HAP-1 (cell line): Measurements from ENCODE around the gene RASSF3.
A peak's percentile ranks its signal among the peaks of the same experiment; 100 is the strongest.

Source experiments
- DNase-seq, 2 experiments: peaks; one replicate each; pipeline ENCODE4 v3.0.0-alpha.2; 2016 to 2020; ENCODE audit warnings: low spot score in 2 of 2
- H3K27me3 ChIP-seq: fragments of 250-450 bp; sonication (Bioruptor Pico); 2 replicates; pipeline ENCODE4 v1.5.1; 2020; ENCODE audit warnings: low read depth, mild to moderate bottlenecking, moderate library complexity
- H3K36me3 ChIP-seq: fragments of 250-450 bp; sonication (Bioruptor Pico); replicated peaks from 2 replicates; pipeline ENCODE4 v1.5.1; 2020; ENCODE audit warnings: mild to moderate bottlenecking
- H3K4me1 ChIP-seq: fragments of 250-450 bp; sonication (Bioruptor Pico); 2 replicates; pipeline ENCODE4 v1.5.1; 2020; ENCODE audit warnings: mild to moderate bottlenecking
- H3K4me3 ChIP-seq: fragments of 250-450 bp; sonication (Bioruptor Pico); 2 replicates; pipeline ENCODE4 v1.5.1; 2020; ENCODE audit warnings: mild to moderate bottlenecking, moderate library complexity
- H3K9me3 ChIP-seq: fragments of 250-450 bp; sonication (Bioruptor Pico); 2 replicates; pipeline ENCODE4 v1.5.1; 2020; ENCODE audit warnings: mild to moderate bottlenecking, moderate library complexity
- in situ Hi-C: fragments of 300-500 bp; cut with MboI; formaldehyde crosslinking; loops from 3 replicates; pipeline ENCODE4 v1.14.3; 2020; ENCODE audit warnings: low sequenced_read_pairs, inconsistent platforms, mixed read lengths

The RASSF3 gene

DNA sequence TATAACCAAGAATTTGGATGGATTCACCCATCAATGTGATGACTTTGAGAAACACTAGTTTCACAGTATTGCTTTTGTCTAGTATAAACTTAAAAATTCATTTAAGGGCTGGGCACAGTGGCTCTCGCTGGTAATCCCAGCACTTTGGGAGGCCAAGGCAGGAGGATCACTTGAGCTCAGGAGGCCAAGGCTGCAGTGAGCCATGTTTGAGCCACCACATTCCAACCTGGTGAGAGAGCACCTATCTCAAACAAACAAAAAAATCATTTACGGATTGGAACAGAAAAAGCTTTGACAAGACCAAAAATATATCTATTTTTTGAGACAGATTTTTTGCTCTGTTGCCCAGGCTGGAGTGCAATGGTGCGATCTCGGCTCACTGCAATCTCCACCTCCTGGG is 121.4 kb downstream of the RASSF3 start:
- no peaks in the 10 kb centered on the region for H3K9me3 ChIP-seq
- H3K4me3 ChIP-seq = no peak overlapping the region
- in situ Hi-C loops = no loop called here
- no peaks in the 10 kb centered on the region for H3K27me3 ChIP-seq
- peaks cover 29% of the 10 kb centered on the region for H3K36me3 ChIP-seq
- no peak for DNase-seq
- no peaks in the 10 kb centered on the region for H3K4me1 ChIP-seq

DNA sequence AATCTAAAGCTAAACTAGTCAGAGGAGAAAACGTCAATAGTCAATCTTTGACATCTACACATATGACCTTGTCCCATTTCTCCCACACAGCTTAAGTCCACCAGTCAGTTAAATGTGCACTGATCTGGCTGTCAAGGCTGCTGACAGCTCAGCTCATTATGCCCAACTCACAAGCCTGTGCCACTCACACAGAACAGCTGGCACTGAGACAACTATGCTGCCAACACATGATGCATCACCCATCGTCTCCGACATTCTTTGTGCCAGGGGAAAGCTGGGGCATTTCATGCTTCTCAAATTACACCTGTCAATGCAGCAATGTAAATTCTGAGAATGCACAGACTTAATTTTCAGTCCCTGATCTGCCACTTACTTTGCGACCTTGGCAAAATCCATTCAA is 123.6 kb downstream of the RASSF3 start:
- Histone ChIP-seq H3K4me1 (no peaks in the 10 kb centered on the region), H3K27me3 (no peaks in the 10 kb centered on the region), H3K9me3 (no peaks in the 10 kb centered on the region), H3K4me3 (no peak overlapping the region), H3K36me3 (peaks cover 20% of the 10 kb centered on the region)
- DNase-seq = no peak
- in situ Hi-C loops = no loop called here

DNA sequence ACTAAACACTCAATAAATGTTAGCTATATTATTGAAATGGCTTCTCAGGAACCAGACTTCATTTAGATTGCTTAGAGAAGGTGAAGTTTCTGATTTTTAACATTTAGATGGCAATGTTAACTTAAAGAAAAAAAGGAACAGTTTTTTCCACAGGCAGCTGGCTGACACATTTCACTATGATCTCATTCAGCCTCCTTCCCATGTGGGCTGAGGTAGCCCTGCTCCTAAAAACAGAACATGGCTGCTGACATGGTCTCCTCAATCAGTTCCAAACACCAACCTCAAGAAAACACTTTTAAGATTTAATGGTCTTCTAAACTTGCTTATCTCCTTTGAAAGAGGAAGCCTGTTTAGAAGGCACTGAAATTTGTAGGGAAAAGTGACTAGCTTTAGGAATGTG is 125.1 kb downstream of the RASSF3 start:
- Histone ChIP-seq H3K36me3 (peaks cover 23% of the 10 kb centered on the region), H3K4me1 (no peaks in the 10 kb centered on the region), H3K4me3 (no peak overlapping the region), H3K27me3 (no peaks in the 10 kb centered on the region), H3K9me3 (no peaks in the 10 kb centered on the region)
- in situ Hi-C loops = no loop called here
- DNase-seq = no peak

DNA sequence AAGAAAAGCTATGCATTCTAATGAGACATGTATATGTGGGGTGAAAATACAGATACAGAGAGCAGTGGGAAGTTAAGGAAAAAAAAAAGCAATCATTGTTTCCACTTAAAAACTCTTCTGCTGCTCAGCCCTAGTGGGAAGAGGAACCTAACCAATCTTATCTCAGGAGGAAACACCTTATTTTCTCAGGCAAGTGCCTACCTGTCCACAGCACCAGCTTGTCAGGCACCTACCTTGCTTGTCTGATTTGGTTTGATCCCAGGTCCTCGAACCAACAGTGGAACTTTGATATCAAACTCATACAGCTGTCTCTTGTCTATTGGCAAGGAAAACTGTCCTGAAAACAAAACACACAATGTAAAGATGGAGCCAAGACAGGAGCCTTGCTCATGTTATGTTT is 126.5 kb downstream of the RASSF3 start:
- Histone ChIP-seq H3K4me3 (no peak overlapping the region), H3K27me3 (no peaks in the 10 kb centered on the region), H3K9me3 (no peaks in the 10 kb centered on the region), H3K36me3 (peaks cover 31% of the 10 kb centered on the region), H3K4me1 (no peaks in the 10 kb centered on the region)
- DNase-seq = no peak
- in situ Hi-C loops = no loop called here

DNA sequence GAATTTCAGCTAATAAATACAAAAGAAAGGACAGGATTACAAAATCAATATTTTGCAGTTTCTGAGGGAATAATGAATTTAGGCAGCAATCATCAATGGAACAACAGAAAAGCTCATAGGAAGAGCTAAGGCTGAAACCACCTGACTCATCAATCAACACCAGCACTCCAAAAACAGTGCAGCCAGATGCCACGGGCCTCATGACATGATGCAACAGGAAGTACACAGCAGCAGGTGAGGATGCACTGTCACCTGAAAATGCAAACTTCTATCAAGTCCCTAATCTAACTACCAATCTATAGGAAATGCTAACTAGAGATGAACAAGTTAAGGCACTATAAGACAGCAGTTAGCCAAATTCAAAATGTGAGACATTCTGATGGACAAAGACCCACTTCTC is 127.2 kb downstream of the RASSF3 start:
- in situ Hi-C loops = no loop called here

DNA sequence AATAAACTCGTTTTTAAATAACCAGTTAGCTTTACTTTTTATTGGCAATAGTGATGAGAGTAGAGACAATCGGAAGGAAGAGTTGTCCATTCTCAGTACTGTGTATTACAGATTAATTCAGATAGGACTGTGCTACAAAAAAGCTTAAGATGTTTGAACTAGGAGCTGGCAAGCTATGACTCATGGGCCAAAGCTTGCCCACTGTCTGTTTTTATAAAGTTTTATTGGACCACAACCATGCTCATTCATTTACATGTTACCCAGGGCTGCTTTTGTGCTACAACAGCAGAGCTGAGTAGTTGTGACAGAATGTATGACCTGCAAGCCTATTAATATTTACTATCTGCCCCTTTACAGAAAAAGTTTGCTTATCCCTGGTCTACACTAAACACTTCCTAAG is 129.5 kb downstream of the RASSF3 start:
- DNase-seq = no peak
- in situ Hi-C loops = no loop called here

More for the DNA sequence above, 127.2 kb downstream of the RASSF3 start:
- peaks cover 33% of the 10 kb centered on the region for H3K36me3 ChIP-seq
- no peak overlapping the region for H3K4me3 ChIP-seq
- no peaks in the 10 kb centered on the region for H3K27me3 ChIP-seq
- no peaks in the 10 kb centered on the region for H3K4me1 ChIP-seq
- no peak for DNase-seq
- no peaks in the 10 kb centered on the region for H3K9me3 ChIP-seq

DNA sequence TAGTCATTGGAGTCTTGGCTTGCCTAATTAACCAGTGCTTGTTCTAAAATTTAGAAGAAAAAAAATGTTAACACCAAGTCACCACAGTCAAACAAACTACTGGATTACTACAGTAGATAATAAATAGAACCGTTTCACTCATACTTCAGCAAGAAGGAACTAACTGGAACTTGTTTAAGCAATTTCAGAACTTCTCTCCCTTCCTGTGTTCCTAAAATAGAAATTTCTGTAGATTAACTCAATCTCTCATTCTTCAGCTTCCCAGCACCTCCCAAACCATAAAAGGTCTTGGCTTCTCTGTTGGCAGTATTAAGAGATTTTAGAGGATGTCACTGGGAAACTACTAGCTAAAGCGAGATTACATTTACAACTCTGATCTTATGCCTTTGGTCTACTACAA is 130.4 kb downstream of the RASSF3 start:
- Histone ChIP-seq H3K4me3 (no peak overlapping the region), H3K9me3 (no peaks in the 10 kb centered on the region), H3K36me3 (peaks cover 46% of the 10 kb centered on the region), H3K27me3 (no peaks in the 10 kb centered on the region), H3K4me1 (peaks cover 4% of the 10 kb centered on the region)
- in situ Hi-C loops = no loop called here
- DNase-seq = no peak

More for the DNA sequence above, 129.5 kb downstream of the RASSF3 start:
- Histone ChIP-seq H3K4me3 (no peak overlapping the region), H3K36me3 (peaks cover 45% of the 10 kb centered on the region), H3K27me3 (no peaks in the 10 kb centered on the region), H3K9me3 (no peaks in the 10 kb centered on the region), H3K4me1 (peaks cover 3% of the 10 kb centered on the region)

DNA sequence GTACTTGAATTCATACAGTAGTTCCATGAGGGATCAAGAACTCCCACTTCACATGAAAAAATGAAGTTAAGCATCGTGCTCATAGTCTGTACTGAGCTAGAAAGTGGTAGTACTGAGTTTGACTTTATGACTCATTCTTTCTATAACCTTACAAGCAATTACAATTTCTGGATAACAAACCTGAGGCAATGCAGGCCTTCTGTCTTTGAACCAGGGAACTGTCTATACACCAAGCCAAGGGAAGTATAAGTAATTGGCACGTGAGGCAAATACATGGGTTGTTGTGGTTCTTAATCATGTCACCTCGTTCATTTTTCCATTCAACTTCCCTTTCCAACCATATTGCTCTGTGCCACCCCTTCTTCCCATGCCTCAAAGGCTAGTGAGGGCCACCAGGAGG is 132.1 kb downstream of the RASSF3 start:
- no peaks in the 10 kb centered on the region for H3K27me3 ChIP-seq
- H3K4me3 ChIP-seq = no peak overlapping the region
- peaks cover 6% of the 10 kb centered on the region for H3K4me1 ChIP-seq
- peaks cover 41% of the 10 kb centered on the region for H3K36me3 ChIP-seq
- in situ Hi-C loops = no loop called here
- no peak for DNase-seq
- no peaks in the 10 kb centered on the region for H3K9me3 ChIP-seq

DNA sequence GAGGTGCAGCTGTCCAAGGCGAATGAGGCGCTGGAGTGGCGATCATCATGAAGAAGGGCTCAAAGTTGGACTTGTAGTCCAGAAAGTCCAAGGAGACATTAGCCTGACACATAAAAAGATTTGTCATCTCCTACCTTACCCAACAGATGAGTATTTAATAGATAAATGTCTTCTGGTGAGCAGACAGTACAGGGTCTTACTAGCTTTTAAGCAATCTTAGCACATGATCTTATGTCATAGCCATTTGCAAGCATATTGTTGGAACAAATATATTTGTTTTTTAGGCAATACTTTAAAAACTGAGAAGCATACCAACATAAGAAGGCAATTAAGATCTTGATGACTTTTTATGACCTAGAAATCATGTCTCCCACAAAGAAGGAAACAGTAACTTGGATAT is 132.9 kb downstream of the RASSF3 start:
- H3K9me3 ChIP-seq = no peaks in the 10 kb centered on the region
- in situ Hi-C loops = no loop called here
- H3K36me3 ChIP-seq = peaks cover 41% of the 10 kb centered on the region
- H3K4me1 ChIP-seq = peaks cover 6% of the 10 kb centered on the region
- H3K27me3 ChIP-seq = no peaks in the 10 kb centered on the region
- no peak overlapping the region for H3K4me3 ChIP-seq
- no peak for DNase-seq

DNA sequence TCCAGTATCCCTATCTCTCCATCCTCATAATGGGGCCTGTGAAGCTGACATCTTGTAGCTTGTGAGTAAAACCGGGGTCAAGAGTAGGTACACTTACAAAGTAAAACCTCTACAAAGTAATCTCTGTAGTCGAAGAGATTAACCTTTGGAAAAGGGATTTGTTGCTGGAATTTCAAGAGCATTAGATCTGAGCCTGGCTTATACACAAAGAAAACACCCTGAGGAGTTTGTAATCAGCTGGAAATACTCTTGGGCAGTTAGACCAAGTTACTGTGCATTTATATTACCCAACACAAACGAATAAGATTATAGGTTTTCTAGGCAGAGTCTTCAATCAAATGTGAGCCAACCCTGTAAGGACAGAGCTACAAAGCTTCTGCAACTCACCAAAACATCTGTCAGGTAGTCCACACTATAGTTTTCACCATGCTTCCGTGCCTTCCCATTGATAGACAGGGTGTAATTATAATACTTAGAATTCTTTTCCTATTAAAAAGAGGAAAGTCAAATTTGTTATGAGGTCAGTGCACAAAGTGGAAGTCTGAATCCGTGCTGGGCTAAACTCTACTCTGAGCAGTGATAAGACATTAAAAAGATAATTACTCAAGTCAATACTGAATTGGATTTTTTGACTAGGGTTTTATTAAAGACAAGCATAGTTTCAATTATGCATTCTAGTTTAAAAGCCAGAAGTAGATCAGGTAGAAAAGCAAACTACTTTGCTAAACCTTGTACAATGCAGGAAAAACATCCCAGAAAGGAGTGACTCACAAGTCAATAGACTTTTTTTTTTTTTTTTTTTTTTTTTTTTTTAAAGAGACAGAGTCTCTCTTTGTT is 134.3 kb downstream of the RASSF3 start:
- H3K4me3 ChIP-seq = no peak overlapping the region
- H3K36me3 ChIP-seq = peaks cover 41% of the 10 kb centered on the region
- in situ Hi-C loops = no loop called here

DNA sequence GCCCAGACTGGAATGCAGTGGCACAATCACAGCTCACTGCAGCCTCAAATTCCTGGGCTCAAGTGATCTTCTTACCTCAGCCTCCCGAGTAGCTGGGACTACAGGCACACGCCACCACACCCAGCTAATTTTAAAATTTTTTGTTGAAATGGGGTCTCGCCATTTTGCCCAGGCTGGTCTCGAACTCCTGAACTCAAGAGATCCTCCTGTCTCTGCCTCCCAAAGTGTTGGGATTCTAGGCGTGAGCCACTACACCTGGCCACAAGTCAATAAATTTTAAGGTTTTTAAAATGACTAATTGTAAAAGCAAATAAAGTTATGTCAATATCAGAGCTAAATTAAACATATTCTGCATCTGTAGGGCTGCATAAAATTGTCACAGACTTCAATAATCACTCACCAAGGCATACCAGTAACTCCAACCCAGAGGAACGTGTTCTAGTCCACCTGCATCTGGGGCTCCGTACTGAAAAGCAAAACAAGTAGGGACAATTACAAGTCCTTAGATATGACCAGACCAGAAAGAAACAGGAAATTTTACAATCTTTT is 135.0 kb downstream of the RASSF3 start:
- Histone ChIP-seq H3K4me3 (no peak overlapping the region), H3K9me3 (no peaks in the 10 kb centered on the region), H3K27me3 (no peaks in the 10 kb centered on the region), H3K36me3 (peaks cover 37% of the 10 kb centered on the region), H3K4me1 (peaks cover 6% of the 10 kb centered on the region)
- in situ Hi-C loops = no loop called here
- DNase-seq = no peak

More for the DNA sequence above, 134.3 kb downstream of the RASSF3 start:
- H3K27me3 ChIP-seq = no peaks in the 10 kb centered on the region
- peaks cover 6% of the 10 kb centered on the region for H3K4me1 ChIP-seq
- peak in 1 of 2 experiments; percentile 26 for DNase-seq
- H3K9me3 ChIP-seq = no peaks in the 10 kb centered on the region

DNA sequence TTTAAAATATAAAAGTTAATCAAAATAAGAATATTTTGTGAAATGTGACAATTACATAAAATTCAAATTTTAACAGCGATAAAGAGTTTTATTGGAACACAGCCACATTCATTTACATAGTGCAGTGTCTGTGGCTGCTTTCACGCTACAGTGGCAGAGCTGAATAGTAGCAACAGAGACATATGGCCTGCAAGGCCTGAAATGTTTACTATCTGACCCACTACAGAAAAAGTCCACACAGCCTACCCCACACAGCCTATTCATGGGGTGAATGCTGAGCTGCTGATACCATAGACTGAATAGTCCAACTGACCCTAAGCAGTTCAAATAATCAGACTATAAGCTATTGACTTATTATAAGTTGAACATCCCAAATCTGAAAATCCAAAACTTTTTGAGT is 135.7 kb downstream of the RASSF3 start:
- DNase-seq = no peak
- in situ Hi-C loops = no loop called here
- H3K36me3 ChIP-seq = peaks cover 37% of the 10 kb centered on the region
- H3K4me3 ChIP-seq = no peak overlapping the region
- peaks cover 6% of the 10 kb centered on the region for H3K4me1 ChIP-seq
- no peaks in the 10 kb centered on the region for H3K27me3 ChIP-seq
- no peaks in the 10 kb centered on the region for H3K9me3 ChIP-seq

DNA sequence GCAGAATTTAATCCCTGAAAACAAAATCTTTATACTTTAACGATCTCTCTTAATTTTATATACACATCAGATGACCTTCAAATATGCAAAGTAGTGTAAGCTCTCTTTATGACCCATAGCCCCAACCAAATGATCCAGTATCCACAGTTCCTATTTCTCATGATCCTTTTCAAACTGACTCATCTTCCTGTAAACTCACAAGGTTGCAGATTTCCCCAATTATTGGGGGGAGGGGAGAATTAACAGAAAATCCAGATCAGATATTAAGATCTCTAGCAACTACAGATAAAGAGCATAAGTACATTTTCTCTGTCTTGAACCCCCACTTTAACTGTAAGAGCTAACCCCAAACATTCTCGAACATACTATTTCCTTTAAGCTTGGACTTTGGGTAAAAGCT is 136.4 kb downstream of the RASSF3 start:
- H3K36me3 ChIP-seq = peaks cover 33% of the 10 kb centered on the region
- in situ Hi-C loops = no loop called here
- H3K4me3 ChIP-seq = no peak overlapping the region
- no peaks in the 10 kb centered on the region for H3K27me3 ChIP-seq
- peaks cover 6% of the 10 kb centered on the region for H3K4me1 ChIP-seq
- peak in 1 of 2 experiments; percentile 17 for DNase-seq
- H3K9me3 ChIP-seq = no peaks in the 10 kb centered on the region
